Tracheal epithelial cell (primary cell): Measurements from ENCODE around the gene DOK3. TPM values are rescaled to one million over a fixed set of nuclear protein-coding genes. Genes with fewer than 3 reads are reported as not detected.

Experiments used
- total RNA-seq: library from RNA; depleted of rRNA; stranded (reverse); fragments of >200 nt; gene quantifications from 2 replicates; pipeline ENCODE4 v1.2.1, GENCODE V29; 2014

The DOK3 gene, protein sequence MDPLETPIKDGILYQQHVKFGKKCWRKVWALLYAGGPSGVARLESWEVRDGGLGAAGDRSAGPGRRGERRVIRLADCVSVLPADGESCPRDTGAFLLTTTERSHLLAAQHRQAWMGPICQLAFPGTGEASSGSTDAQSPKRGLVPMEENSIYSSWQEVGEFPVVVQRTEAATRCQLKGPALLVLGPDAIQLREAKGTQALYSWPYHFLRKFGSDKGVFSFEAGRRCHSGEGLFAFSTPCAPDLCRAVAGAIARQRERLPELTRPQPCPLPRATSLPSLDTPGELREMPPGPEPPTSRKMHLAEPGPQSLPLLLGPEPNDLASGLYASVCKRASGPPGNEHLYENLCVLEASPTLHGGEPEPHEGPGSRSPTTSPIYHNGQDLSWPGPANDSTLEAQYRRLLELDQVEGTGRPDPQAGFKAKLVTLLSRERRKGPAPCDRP
- 0.85 and 1.7 TPM in 2 replicates for total RNA-seq

DNA sequence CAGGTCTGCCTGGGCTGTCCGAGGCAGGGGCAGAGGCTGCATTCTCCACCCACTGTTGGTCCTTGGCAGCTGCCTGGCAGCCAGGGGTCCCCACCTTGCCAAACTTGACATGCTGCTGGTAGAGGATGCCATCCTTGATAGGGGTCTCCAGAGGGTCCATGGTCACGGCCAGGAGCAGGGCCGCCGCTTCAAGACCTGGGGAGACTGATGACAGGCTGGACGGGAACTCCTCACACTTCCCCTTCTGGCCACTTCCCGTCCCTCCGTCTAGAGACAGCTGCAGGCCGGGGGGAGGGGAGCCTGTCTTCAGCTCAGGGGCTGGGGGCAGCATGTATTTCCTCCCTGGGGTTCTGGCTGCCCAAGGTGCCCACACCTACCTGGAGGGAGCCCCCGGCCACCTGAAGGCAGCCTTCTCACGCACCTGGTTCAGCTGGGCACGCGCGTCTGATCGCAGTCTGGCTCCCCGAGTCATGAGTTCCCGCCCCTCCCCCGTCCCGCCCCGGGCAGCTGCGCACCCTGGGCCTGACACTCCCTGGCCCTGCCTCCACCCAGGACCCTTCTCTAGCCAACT lies at the start of gene DOK3:
DOK3 (minus strand) TSS at position 446 of the 571 bp plus-strand sequence; CDS start at position 160, 286 bp downstream.

DNA sequence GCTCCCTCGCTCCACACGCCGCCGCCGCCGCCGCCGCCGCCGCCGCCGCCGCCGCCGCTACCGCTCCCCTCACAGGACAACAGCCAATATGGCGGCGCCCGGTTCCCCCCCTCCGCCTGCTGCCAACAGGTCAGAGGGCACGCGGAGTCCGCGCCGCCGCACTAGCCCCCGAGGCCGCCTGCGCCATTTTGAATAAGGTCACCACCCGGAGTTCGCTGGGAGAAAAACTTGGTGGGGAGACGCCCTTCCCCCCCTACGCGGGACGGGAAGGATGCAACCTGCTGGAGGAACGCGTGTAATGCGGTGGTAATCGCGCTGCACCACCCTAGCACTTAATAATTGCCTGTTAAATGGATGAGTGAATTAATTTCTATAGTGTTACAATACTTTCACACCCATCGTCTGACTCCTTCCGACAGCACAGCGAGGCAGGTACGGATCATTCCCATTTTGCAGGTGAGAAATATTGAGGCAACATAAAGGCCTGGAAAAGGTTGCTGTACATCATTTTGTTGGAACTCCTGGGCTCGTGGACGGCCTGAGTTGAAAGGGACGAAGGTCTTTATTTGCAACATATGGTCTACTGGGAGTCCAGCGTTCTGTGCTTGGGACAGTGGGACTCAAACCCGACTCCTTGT lies 45.0 kb upstream of the DOK3 start, which contains the start of gene FAM193B:
FAM193B (minus strand) TSS at position 90 of the 638 bp plus-strand sequence. CDS start 105 bp downstream, outside the sequence.

DNA sequence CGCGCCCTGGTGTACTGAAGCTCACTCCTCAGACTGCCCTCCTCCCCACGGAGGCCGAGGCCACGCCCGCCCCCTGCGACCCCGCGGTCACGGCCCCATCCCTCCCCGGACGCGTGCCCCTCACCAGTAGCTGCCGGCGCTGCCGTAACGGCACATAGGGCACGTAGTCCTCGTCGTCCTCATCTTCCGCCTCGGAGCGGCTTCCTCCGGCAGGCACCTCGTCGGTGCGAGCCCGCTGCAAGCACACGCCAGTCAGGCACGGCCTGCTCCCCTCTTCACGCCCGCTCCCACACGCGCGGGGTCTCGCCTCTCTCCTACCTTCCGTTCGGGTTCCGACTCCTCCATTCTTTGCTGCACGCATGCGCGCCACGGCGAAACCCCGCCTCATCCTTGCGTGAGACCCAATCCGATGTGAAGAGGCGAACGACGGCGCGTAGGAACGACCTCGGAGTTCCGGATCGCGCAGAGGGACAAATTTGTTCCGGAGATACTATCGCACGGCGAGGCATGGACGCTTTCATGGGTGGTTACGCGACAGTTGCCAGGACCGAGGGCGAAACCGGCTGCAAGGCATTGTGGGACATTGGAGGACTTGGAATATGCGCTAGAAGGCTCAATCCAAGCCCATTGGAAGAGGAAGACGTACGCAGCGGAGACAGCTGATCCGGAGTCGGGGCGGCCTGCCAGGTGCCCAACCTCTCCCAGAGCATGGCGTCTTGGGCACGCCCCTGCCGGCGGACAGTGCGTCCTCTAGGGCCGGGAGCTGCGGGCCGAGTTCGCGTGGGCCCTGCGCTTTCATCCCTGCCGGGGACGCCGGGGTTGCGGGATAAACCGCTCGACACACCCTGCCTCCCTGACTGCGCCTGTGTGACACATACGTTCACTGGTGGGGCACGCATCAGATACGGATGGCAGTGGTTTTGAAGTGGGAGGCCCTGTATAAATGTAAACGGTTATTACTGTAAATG lies 7.3 kb upstream of the DOK3 start, which contains the start of gene DDX41:
DDX41 (minus strand) TSS at position 361 of the 968 bp plus-strand sequence; CDS start at position 345, 16 bp downstream.

DNA sequence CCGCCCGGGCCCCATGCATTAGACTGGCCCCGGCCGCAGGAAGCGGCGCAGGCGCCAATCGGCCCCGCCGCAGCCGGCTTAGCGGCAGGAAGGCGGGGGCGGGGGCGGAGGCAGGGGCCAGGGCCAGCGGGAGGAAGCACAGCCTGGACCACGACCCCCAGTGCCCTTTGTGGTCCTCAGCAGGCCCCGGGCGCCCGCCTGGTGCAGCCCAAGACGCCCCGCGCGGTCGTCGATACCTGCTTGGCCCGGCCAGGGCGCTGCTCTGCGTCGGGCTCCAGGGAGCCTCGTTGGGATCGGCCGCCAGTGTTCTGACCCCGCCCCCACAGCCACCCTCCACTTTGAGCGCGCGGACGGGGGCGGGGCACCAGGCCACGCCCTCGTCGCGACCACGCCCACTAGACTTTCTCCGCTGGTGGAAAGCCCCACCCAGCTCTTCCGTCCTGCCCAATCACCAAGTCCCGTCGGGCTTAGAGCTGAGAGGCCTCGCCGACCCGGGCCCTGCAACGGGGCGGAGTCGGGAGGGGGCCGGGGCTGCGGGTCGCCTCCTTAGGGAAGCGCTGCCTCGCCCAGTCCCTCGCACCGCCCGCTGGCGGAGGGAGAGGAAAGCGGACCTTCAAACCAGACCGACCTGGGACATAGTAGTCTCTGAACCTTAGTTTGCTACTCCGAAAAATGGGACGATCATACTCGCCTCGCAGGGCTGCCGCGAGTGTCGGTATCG lies 12.2 kb downstream of the DOK3 start, which contains the start of gene PDLIM7:
PDLIM7 (minus strand) TSS at position 313 of the 721 bp plus-strand sequence. CDS start 1,092 bp downstream, outside the sequence.

DNA sequence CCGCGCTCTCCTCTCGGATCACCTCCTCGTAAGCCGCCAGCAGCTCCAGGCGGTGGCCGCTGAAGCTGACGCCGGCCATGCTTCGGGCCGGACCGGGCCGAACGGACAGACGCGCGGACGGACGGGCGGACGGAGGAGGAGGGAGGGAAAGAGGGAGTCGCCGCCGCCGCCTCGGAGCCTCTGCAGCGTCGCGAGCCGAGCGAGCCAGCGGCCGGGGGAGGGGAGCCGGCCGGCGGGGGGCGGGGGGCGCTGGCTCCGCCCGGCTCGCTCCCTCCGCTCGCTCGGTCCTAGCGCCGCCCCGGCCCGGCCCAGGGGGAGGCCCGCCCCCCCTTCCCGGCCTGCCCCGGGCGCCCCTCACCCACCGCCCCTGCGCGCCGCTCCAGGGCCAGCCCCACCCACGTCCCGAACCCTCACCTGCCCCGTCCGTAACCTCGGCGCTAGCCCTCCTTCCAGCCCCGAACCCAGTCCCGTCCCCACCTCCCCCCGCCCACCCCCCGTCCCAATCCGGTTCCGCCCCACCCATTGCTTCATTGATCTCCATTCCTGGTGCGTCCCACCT lies 36.1 kb downstream of the DOK3 start, which contains the start of gene DBN1:
DBN1 (minus strand) TSS at position 192 of the 559 bp plus-strand sequence; CDS start at position 79, 113 bp downstream.

Other genes starting within 250 kb of the DOK3 start
- gene RAB24, start 206.1 kb downstream of the DOK3 start, total RNA-seq: 8.1 and 14.0 TPM in 2 replicates
- 99.7 and 130 TPM in 2 replicates for gene PRELID1, start 206.0 kb downstream of the DOK3 start, total RNA-seq
- 2.7 and 3.2 TPM in 2 replicates for gene MXD3, start 197.9 kb downstream of the DOK3 start, total RNA-seq
- 295 and 378 TPM in 2 replicates for gene LMAN2, start 158.2 kb downstream of the DOK3 start, total RNA-seq
- gene RGS14, start 151.9 kb downstream of the DOK3 start, total RNA-seq: 8.2 and 15.1 TPM in 2 replicates
- 0.43 TPM in 1 of 2 replicates, not detected in the other for gene SLC34A1, start 125.4 kb downstream of the DOK3 start, total RNA-seq
- not detected in 2 replicates for gene PFN3, start 109.2 kb downstream of the DOK3 start, total RNA-seq
- 13.2 and 15.9 TPM in 2 replicates for gene F12, start 100.3 kb downstream of the DOK3 start, total RNA-seq
- 19.4 and 32.8 TPM in 2 replicates for gene GRK6, start 83.2 kb downstream of the DOK3 start, total RNA-seq
- 5.3 and 10.0 TPM in 2 replicates for gene PRR7, start 63.0 kb downstream of the DOK3 start, total RNA-seq
- gene DBN1, start 36.2 kb downstream of the DOK3 start, total RNA-seq: 39.6 and 130 TPM in 2 replicates
- 25.8 and 86.8 TPM in 2 replicates for gene PDLIM7, start 12.2 kb downstream of the DOK3 start, total RNA-seq
- gene DDX41, start 7.1 kb upstream of the DOK3 start, total RNA-seq: 65.9 and 106 TPM in 2 replicates
- gene FAM193B, start 44.7 kb upstream of the DOK3 start, total RNA-seq: 9.8 and 14.2 TPM in 2 replicates
- 121 and 141 TPM in 2 replicates for gene TMED9, start 82.4 kb upstream of the DOK3 start, total RNA-seq
- 24.7 and 53.7 TPM in 2 replicates for gene B4GALT7, start 90.3 kb upstream of the DOK3 start, total RNA-seq